Astrocyte of the spinal cord (primary cell): Measurements from ENCODE around the gene TMED6.

Experiments
- DNase-seq: peaks from one replicate; pipeline ENCODE4 v3.0.0; 2011; ENCODE audit warnings: low read depth, low spot score
- H3K4me3 ChIP-seq: 2 replicates; pipeline ENCODE4 v1.5.1; 2011; ENCODE audit warnings: low read depth, mild to moderate bottlenecking, low read length, moderate library complexity
- CTCF ChIP-seq: IDR thresholded peaks from 2 replicates; pipeline ENCODE4 v1.5.1; 2012; ENCODE audit warnings: low read depth, mild to moderate bottlenecking, low read length, inconsistent platforms
- in situ Hi-C: cut with HindIII; loops from 2 replicates; pipeline ENCODE4 v1.10.0; 2017; ENCODE audit warnings: low sequenced_read_pairs

The TMED6 gene

GRCh38 chr16:69378036-69378435 is 26.4 kb upstream of the TMED6 start:
- H3K4me3 ChIP-seq: no peak overlapping the region
- TF ChIP-seq CTCF: no peak
- in situ Hi-C loops: no loop called here
- DNase-seq: no peak

GRCh38 chr16:69376393-69377059 is 24.9 kb upstream of the TMED6 start:
- no peak overlapping the region for H3K4me3 ChIP-seq
- no peak for DNase-seq
- in situ Hi-C loops: no loop called here
- no peak for TF ChIP-seq CTCF

GRCh38 chr16:69373019-69373418 is 21.4 kb upstream of the TMED6 start:
- in situ Hi-C loops: no loop called here
- no peak overlapping the region for H3K4me3 ChIP-seq
- no peak for DNase-seq
- no peak for TF ChIP-seq CTCF

- H3K4me3 ChIP-seq: no peak overlapping the region
- no peak for TF ChIP-seq CTCF
- in situ Hi-C loops: no loop called here
- DNase-seq: no peak
Measured at GRCh38 chr16:69371564-69371963, 20.0 kb upstream of the TMED6 start.

- TF ChIP-seq CTCF: no peak
- H3K4me3 ChIP-seq: no peak overlapping the region
- in situ Hi-C loops: no loop called here
- no peak for DNase-seq
Measured at GRCh38 chr16:69368866-69369265, 17.3 kb upstream of the TMED6 start.

- no peak overlapping the region for H3K4me3 ChIP-seq
- no peak for TF ChIP-seq CTCF
- in situ Hi-C loops: no loop called here
- DNase-seq: no peak
Measured at GRCh38 chr16:69367980-69368379, 16.4 kb upstream of the TMED6 start.
